Suprapubic skin (tissue), 4 donors: ENCODE data around the gene MC2R.

Experiments
- EP300 ChIP-seq: sonication (generic); formaldehyde crosslinking; IDR thresholded peaks from one replicate; pipeline ENCODE4 v1.6.1; 2017; ENCODE audit warnings: antibody characterized with exemption
- POLR2A ChIP-seq, 2 donors: fragments of 450-650 bp; IDR thresholded peaks; one replicate each; pipeline ENCODE4 v1.6.1; 2017; ENCODE audit warnings: antibody characterized with exemption in 2 of 2, mild to moderate bottlenecking in 2 of 2, moderate library complexity in 2 of 2
- POLR2AphosphoS5 ChIP-seq, 3 donors: sonication (generic); formaldehyde crosslinking; IDR thresholded peaks; one replicate each; pipeline ENCODE4 v1.6.1; 2017; ENCODE audit warnings: antibody characterized with exemption in 3 of 3
- TF ChIP-seq, protein P1 (sequence below), 2 donors: fragments of 200-600 bp in 1 of 2; fragments of 450-650 bp in 1 of 2; sonication (generic) in 1 of 2; IDR thresholded peaks; one replicate each; pipeline ENCODE4 v1.5.1; 2016 to 2019; ENCODE audit warnings: antibody characterized with exemption in 2 of 2, mild to moderate bottlenecking in 1 of 2, moderate library complexity in 1 of 2

- TF ChIP-seq, protein P1, sequence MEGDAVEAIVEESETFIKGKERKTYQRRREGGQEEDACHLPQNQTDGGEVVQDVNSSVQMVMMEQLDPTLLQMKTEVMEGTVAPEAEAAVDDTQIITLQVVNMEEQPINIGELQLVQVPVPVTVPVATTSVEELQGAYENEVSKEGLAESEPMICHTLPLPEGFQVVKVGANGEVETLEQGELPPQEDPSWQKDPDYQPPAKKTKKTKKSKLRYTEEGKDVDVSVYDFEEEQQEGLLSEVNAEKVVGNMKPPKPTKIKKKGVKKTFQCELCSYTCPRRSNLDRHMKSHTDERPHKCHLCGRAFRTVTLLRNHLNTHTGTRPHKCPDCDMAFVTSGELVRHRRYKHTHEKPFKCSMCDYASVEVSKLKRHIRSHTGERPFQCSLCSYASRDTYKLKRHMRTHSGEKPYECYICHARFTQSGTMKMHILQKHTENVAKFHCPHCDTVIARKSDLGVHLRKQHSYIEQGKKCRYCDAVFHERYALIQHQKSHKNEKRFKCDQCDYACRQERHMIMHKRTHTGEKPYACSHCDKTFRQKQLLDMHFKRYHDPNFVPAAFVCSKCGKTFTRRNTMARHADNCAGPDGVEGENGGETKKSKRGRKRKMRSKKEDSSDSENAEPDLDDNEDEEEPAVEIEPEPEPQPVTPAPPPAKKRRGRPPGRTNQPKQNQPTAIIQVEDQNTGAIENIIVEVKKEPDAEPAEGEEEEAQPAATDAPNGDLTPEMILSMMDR (IDR thresholded peaks at IDR 0.05): no peak
- TF ChIP-seq POLR2A (IDR thresholded peaks at IDR 0.05) (no peak), POLR2AphosphoS5 (IDR thresholded peaks at IDR 0.05) (no peak), EP300 (no peak)
Measured at GRCh38 chr18:13909141-13909940, 6.0 kb downstream of the MC2R start.
